PC-3 (cell line): ENCODE results near the gene KCNC3. TPM values are rescaled to one million over a fixed set of nuclear protein-coding genes. Genes with fewer than 3 reads are reported as not detected.

ENCODE experiments used
- ATAC-seq: fragments of 200-7000 bp; cut with Tn5 transposase; 2 replicates; pipeline ENCODE4 v1.9.1; 2020; ENCODE audit warnings: mild to moderate bottlenecking, moderate library complexity
- BruUV-seq: library from RNA; stranded (reverse); fragments of 400-500 nt; replicated peaks from 2 replicates; lab custom pipeline; 2021; lab: Mats Ljungman, UMichigan
- CTCF ChIA-PET: fragments of 300-600 bp; sonication (Branson Sonifier 250); formaldehyde crosslinking; loops from one replicate; lab custom pipeline; 2022; ENCODE audit warnings: antibody characterized with exemption; lab: Charles Lee
- POLR2A ChIA-PET: fragments of 300-600 bp; sonication (Branson Sonifier 250); formaldehyde crosslinking; loops from one replicate; lab custom pipeline; 2022; ENCODE audit warnings: antibody characterized with exemption; ENCODE audit not compliant: unreplicated experiment; lab: Charles Lee
- DNase-seq: peaks from one replicate; pipeline ENCODE4 v3.0.0-alpha.2; 2015
- H2AFZ ChIP-seq: fragments of 300-600 bp; sonication (generic); 2 replicates; pipeline ENCODE4 v1.6.0; 2016; ENCODE audit warnings: antibody characterized with exemption, low read length
- H3F3A ChIP-seq: fragments of 300-600 bp; sonication (generic); one replicate; pipeline ENCODE4 v1.6.0; 2017; ENCODE audit warnings: antibody characterized with exemption, low read length, control low read depth, mild to moderate bottlenecking; ENCODE audit not compliant: unreplicated experiment
- H3K27ac ChIP-seq: fragments of 300-600 bp; sonication (generic); 2 replicates; pipeline ENCODE4 v1.5.1; 2016; ENCODE audit warnings: mild to moderate bottlenecking, low read length
- H3K27me3 ChIP-seq: fragments of 300-600 bp; sonication (generic); 2 replicates; pipeline ENCODE4 v1.6.1; 2016; ENCODE audit warnings: low read length, mixed read lengths
- H3K36me3 ChIP-seq: fragments of 300-600 bp; sonication (generic); 2 replicates; pipeline ENCODE4 v1.6.1; 2016; ENCODE audit warnings: low read depth, mixed run types, low read length, mixed read lengths
- H3K4me1 ChIP-seq: fragments of 300-600 bp; sonication (generic); 2 replicates; pipeline ENCODE4 v1.5.1; 2016; ENCODE audit warnings: low read length; ENCODE audit not compliant: insufficient read depth
- H3K4me2 ChIP-seq: fragments of 300-600 bp; sonication (generic); 2 replicates; pipeline ENCODE4 v1.6.0; 2016; ENCODE audit warnings: low read length
- H3K4me3 ChIP-seq: fragments of 300-600 bp; sonication (generic); 2 replicates; pipeline ENCODE4 v1.5.1; 2016; ENCODE audit warnings: mild to moderate bottlenecking, low read length, mixed read lengths
- H3K79me2 ChIP-seq: fragments of 300-600 bp; sonication (generic); 2 replicates; pipeline ENCODE4 v1.6.1; 2017; ENCODE audit warnings: low read length, mixed read lengths
- H3K9ac ChIP-seq: fragments of 300-600 bp; sonication (generic); 2 replicates; pipeline ENCODE4 v1.6.0; 2016; ENCODE audit warnings: mild to moderate bottlenecking, low read length
- H3K9me2 ChIP-seq: fragments of 300-600 bp; sonication (generic); replicated peaks from 2 replicates; pipeline ENCODE4 v1.6.1; 2016; ENCODE audit warnings: mixed run types, low read length, mixed read lengths
- H3K9me3 ChIP-seq: fragments of 300-600 bp; sonication (generic); 2 replicates; pipeline ENCODE4 v1.6.1; 2016; ENCODE audit warnings: low read length, mixed read lengths
- H4K20me1 ChIP-seq: fragments of 300-600 bp; sonication (generic); 2 replicates; pipeline ENCODE4 v1.6.1; 2016; ENCODE audit warnings: low read length, mixed read lengths
- CTCF ChIP-seq: fragments of 300-600 bp; sonication (generic); conservative IDR thresholded peaks from 2 replicates; pipeline ENCODE4 v1.5.1; 2017; ENCODE audit warnings: antibody characterized with exemption, low read depth, mild to moderate bottlenecking, low read length
- EZH2 ChIP-seq: fragments of 300-600 bp; sonication (generic); IDR thresholded peaks from one replicate; pipeline ENCODE4 v1.6.1; 2017; ENCODE audit warnings: antibody characterized with exemption, mild to moderate bottlenecking, low read length; ENCODE audit not compliant: unreplicated experiment
- EZH2phosphoT487 ChIP-seq: fragments of 300-600 bp; sonication (generic); IDR thresholded peaks from 2 replicates; pipeline ENCODE4 v1.6.1; 2018; ENCODE audit warnings: mild to moderate bottlenecking, antibody characterized with exemption, low read length, borderline replicate concordance
- intact Hi-C: fragments of 100-400 bp; cut with micrococcal nuclease; formaldehyde crosslinking; loops from 2 replicates; pipeline ENCODE4 v1.9.0; 2023
- total RNA-seq: library from RNA; depleted of rRNA; stranded (reverse); fragments of >200 nt; gene quantifications from 2 replicates; pipeline ENCODE4 v1.2.3, GENCODE V29; 2014

KCNC3 gene
- total RNA-seq, 1 experiment from 2014 or later: 3.1 TPM

- ChIA-PET CTCF (no interaction called here), POLR2A (no interaction called here)
- H3K27ac ChIP-seq: no peak overlapping the region
- H3F3A ChIP-seq: no peaks in the 10 kb centered on the region
- no peaks in the 10 kb centered on the region for H3K36me3 ChIP-seq
- BruUV-seq: no TSS peak
- no peak overlapping the region for H3K9ac ChIP-seq
- no peaks in the 10 kb centered on the region for H4K20me1 ChIP-seq
- H3K4me3 ChIP-seq: no peak overlapping the region
- no peaks in the 10 kb centered on the region for H3K9me2 ChIP-seq
- intact Hi-C loops: no loop called here
- ATAC-seq: no peak
- H3K79me2 ChIP-seq: no peaks in the 10 kb centered on the region
- no peaks in the 10 kb centered on the region for H3K9me3 ChIP-seq
- H3K27me3 ChIP-seq: peaks cover 20% of the 10 kb centered on the region
- no peak for TF ChIP-seq CTCF
- no peak for TF ChIP-seq EZH2
- no peak for TF ChIP-seq EZH2phosphoT487
- peaks cover 4% of the 10 kb centered on the region; the same call in 1 of the 2 replicates for H3K4me1 ChIP-seq
- DNase-seq: no peak
- no peak overlapping the region for H3K4me2 ChIP-seq
- no peak overlapping the region for H2AFZ ChIP-seq
These were observed 10.7 kb downstream of the KCNC3 start for GRCh38 chr19:50318438-50318837.

DNA sequence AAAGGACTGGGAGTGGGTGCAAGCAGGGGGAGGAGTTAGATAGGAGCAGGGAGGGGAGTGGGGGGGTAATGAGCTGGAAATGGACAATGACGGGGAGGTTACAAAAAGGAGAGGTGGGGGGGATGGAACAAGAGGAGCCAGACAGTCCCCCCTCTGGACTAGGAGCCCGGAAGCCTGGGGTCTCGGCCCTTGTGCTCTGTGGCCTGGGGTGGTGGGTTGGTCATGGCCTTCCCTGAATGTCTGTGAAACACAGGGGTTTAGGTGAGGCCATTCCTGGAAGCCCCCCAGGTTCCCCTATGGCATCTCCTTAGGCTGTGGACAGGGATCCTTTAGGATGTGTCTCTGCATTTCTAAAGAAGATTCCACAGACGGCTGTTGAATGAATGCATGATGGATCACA lies 12.1 kb downstream of the KCNC3 start:
- no peak for DNase-seq
- intact Hi-C loops: no loop called here
- TF ChIP-seq EZH2 (no peak), CTCF (no peak), EZH2phosphoT487 (no peak)
- Histone ChIP-seq H3K4me3 (no peak overlapping the region), H3F3A (no peaks in the 10 kb centered on the region), H3K79me2 (no peaks in the 10 kb centered on the region), H3K27ac (no peak overlapping the region), H3K4me2 (no peak overlapping the region), H4K20me1 (no peaks in the 10 kb centered on the region), H3K36me3 (no peaks in the 10 kb centered on the region), H3K9me3 (no peaks in the 10 kb centered on the region), H3K9ac (no peak overlapping the region), H2AFZ (no peak overlapping the region), H3K9me2 (no peaks in the 10 kb centered on the region), H3K4me1 (peaks cover 4% of the 10 kb centered on the region), H3K27me3 (peaks cover 27% of the 10 kb centered on the region)
- ATAC-seq: no peak
- POLR2A ChIA-PET: no interaction called here
- CTCF ChIA-PET: no interaction called here
- BruUV-seq: no TSS peak

GRCh38 chr19:50315773-50316448 lies 13.3 kb downstream of the KCNC3 start:
- peaks cover 4% of the 10 kb centered on the region for H3K4me1 ChIP-seq
- H4K20me1 ChIP-seq: no peaks in the 10 kb centered on the region
- H3K36me3 ChIP-seq: no peaks in the 10 kb centered on the region
- DNase-seq (no peak), ATAC-seq (peak; percentile 49)
- no peaks in the 10 kb centered on the region for H3K79me2 ChIP-seq
- H3K4me2 ChIP-seq: peak overlapping the region; percentile 41
- peak overlapping the region; percentile 65; the same call in 1 of the 2 replicates for H2AFZ ChIP-seq
- peak overlapping the region; percentile 36 for H3K4me3 ChIP-seq
- CTCF ChIA-PET: interaction anchor here (0.7 to 1.3 kb wide), 2 partner anchors 13 to 17 kb away, joined by 3 to 9 read pairs; partner anchors contain the start of gene KCNC3
- H3K27me3 ChIP-seq: peaks cover 27% of the 10 kb centered on the region
- POLR2A ChIA-PET: no interaction called here
- no peak overlapping the region for H3K9ac ChIP-seq
- BruUV-seq: no TSS peak
- no peaks in the 10 kb centered on the region for H3F3A ChIP-seq
- no peak overlapping the region for H3K27ac ChIP-seq
- TF ChIP-seq EZH2 (no peak), EZH2phosphoT487 (no peak), CTCF (no peak)
- intact Hi-C loops: no loop called here
- H3K9me2 ChIP-seq: no peaks in the 10 kb centered on the region
- no peaks in the 10 kb centered on the region for H3K9me3 ChIP-seq
